GM10847 (cell line): ENCODE measurements around the gene INPP5D.

Experiments
- POLR2A ChIP-seq: IDR thresholded peaks from 2 replicates; pipeline ENCODE4 v1.6.1; 2011; ENCODE audit not compliant: insufficient read length; ENCODE audit errors: extremely low read depth

The INPP5D gene

DNA sequence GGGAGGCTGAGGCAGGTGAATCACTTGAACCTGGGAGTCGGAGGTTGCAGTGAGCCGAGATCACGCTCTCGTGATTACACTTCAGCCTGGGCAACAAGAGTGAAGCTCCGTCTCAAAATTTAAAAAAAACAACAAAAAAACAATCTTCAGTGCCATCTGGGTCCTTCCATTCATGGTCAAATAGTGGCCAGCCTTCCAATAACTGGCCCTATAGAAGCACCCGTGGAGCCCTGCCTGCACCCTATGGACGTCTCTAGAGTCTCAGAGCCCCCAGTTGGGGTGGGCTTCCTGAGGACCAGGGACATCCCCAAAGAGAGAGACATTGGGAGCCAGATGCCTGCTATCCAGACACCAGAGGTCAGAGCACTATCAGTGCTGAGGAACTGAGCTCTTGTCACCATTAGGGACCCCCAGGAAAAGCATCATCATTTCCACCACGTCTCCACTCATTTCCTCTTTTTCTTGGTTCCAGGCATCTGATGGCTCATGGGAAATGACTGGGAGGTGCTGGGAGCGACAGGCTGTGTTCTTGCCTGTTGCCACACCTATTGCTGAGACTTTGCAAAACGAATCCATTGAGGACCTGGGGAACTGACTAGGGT is 18.3 kb upstream of the INPP5D start:
- no peak for TF ChIP-seq POLR2A

- no peak for TF ChIP-seq POLR2A
Observed at GRCh38 chr2:233042549-233042948, 17.6 kb upstream of the INPP5D start.

GRCh38 chr2:233044974-233045605 is 15.1 kb upstream of the INPP5D start:
- TF ChIP-seq POLR2A = no peak

GRCh38 chr2:233047206-233047605 is 12.9 kb upstream of the INPP5D start:
- TF ChIP-seq POLR2A = no peak

DNA sequence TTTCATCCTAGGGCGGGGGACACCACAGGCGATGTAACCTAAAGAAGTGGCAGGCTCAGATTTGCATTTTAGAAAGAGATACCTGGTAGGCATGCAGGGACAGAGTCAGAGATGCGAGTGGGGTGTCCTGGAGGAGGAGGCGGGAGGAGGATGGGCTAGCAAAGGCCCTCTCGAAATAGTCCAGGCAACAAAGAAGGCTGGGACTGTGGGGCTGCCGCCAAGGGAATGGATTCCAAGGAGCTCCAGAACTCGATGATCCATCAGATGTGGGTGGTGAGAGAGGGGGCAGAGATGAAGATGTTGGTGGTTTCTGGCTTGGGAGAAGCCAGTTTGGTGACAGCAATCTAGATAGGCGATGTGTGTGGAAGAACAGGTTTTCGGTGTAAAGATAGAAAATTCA is 12.5 kb upstream of the INPP5D start:
- TF ChIP-seq POLR2A = no peak

DNA sequence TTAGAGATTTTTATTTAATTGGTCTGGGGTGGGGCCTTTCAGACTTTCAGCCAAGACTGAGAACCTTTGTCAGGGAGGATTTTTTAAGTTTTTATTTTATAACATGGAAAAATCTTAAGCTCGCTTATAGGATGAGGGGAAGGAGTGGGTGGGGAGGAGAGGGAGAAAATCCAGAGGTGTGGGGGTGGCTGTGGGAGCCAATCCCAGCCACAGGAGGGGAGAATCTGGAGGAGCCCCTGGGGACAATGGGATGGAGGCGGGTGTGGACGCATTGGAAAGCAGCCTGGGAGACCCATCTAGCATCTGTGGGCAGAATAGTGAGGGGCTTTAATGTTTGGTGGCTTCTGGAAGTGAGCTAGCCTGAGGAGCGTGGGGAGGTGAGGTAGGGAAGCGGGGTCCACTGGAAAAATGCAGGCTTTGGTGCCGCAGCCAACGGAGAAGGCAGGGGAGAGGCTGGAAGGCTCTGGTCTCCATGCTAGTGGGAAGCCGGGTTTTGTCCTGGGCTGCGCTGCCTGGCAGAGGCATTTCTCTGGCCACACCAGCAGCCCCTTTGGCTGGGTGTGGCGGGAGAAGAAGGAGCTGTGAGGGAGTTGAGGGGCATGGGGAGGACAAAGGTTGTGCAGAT is 11.5 kb upstream of the INPP5D start:
- no peak for TF ChIP-seq POLR2A

DNA sequence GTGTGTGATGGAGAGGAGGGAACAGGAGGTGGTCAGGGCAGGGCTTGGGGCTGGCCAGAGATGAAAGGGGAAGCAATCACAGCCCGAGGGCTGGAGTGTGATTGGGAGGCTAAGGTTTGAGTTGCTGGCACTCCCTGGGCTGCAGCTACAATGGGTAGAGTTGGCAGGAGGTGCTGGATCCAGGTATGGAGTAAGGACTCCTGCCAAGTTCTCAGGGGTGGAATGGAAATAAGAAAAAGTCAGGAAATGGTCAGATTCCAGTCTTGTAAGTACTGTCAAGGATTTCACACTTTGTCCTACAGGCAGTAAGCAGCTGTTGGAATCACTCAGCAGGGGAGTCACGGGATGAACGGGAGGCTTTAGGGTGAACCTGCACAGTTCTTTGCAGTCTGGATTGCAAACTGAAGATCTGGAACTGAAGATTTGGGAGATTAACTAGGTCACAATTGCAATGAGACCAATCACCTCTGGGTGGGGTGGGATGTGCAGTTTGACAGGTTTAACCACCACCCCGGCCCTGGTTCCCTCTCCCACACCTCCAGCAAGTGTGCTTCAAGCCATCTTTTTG is 10.9 kb upstream of the INPP5D start:
- TF ChIP-seq POLR2A = no peak

DNA sequence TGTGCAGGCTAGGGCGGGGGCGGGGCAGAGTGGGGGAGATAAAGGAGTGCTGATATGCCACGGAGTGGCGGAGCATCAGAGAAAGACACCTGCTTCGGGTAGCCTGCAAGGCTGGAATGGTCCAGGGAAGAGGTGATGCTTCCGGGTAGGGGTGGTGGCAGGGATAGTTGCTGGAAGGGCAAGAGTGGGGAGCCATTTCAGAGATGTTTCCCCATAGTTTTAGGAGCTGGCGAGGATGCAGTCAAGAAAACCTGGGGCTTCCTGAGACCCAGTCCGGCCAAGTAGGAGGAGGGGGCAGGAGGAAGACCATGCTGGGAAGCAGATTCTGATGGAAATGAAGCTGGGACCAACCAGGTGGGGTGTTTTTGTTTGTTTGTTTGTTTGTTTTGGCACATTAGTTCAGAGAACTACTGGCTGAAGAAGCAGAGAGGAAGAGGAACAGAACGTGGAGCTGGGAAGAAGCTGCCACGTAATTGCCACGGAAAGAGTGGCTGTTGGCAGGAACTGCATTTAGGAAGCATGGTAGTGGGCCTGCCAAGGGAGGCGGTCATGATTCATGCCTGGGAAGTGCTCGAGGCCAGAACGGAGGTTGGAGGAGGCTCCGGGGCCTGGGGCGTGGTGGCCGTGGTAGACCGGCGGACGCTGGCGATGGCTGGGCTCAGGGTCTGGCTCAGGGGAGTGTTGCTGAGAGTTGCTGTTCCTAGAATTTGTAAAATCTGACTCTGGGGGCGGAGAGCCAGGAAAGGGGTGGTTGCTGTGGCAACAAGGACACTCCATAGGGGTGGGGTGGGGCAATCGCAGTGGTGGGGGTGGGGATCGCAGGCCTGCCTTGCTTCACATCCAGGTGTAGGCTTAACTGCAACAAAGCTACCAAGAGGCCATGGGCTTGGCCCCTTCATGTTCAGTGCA is 8.6 kb upstream of the INPP5D start:
- TF ChIP-seq POLR2A = no peak

GRCh38 chr2:233053928-233054784 is 6.0 kb upstream of the INPP5D start:
- no peak for TF ChIP-seq POLR2A

- no peak for TF ChIP-seq POLR2A
Observed at GRCh38 chr2:233055362-233055761, 4.8 kb upstream of the INPP5D start.

- TF ChIP-seq POLR2A = no peak
Observed at GRCh38 chr2:233056961-233057605, 3.1 kb upstream of the INPP5D start.

- no peak for TF ChIP-seq POLR2A
Observed at GRCh38 chr2:233058717-233059546, 1.2 kb upstream of the INPP5D start.

GRCh38 chr2:233059547-233059796 is 670 bp upstream of the INPP5D start:
- TF ChIP-seq POLR2A = no peak
